HG02885 (cell line): ENCODE measurements around the gene ATF6B.

Experiments
- ATAC-seq: cut with Tn5 transposase; IDR thresholded peaks from one replicate; pipeline ENCODE4 v1.9.1; 2021; ENCODE audit warnings: mild to moderate bottlenecking; ENCODE audit not compliant: unreplicated experiment, poor library complexity

ATF6B gene

GRCh38 chr6:32133786-32134185, 5.7 kb upstream of the ATF6B start:
- no peak for ATAC-seq

DNA sequence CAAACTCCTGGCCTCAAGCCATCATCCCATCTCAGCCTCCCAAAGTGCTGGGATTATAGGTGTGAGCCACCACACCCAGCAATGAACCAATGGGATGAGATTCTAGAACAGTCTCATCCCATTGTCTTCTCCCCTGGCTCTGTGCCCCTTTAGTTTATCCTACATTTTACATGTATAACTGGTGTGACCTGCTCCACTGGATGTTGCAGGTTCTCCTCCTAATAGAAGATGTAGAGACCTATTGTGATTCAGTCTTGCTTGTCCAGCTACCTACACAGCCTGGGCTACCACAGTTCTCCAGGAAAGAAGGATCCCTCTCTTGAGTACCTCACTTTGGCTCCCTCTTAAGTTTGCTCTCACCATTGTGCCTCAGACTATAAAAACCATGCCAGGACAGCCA, 4.1 kb upstream of the ATF6B start:
- ATAC-seq, result no peak

- no peak for ATAC-seq
These were observed 3.4 kb upstream of the ATF6B start for GRCh38 chr6:32131439-32131948.

- no peak for ATAC-seq
These were observed 1.4 kb upstream of the ATF6B start for GRCh38 chr6:32129297-32130088.

DNA sequence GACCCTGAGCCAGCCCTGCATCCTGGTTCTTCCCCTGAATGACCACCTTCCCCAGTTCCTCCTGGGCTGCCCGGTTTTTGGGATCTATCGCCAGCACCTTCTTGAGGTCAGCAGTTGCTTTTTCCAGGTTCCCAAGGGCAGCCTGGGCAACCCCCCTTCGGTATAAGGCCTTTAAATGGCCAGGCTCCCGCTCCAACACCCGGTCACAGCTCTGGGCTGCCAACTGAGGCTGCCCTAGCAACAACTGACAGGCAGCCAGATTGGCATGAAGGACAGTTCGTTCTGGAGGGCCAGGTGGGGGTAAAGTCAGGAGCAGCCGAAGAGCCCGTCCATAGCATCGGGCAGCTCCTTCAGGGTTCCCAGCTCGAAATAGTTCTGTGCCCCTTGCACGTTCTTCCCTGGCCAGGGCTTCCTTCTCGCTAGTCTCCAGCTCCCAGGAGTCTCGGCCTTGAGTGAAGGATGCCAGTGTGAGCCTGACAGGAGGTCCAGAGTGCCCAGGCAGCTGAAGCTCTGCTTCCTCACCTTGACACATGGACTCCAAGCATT, 778 bp upstream of the ATF6B start:
- ATAC-seq, result no peak

GRCh38 chr6:32127409-32127716, 683 bp downstream of the ATF6B start:
- no peak for ATAC-seq

DNA sequence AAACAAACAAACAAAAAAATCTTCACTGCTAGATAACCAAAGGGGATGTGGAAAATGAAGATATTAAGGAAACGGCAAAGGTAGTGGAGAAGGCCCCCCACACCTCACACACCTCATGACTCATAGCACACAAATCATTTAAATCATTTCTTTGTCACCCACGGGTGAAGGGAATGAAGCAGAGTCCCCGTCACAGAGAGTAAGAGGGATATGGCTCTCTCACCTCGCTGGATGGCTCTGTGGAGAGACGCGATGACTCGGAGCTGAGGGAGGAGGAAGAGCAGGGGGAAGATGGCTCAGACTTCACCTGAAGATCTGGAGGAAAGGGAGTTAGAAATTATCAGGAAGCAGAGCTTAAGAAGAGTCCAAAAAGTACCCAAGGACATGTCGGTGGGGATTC, 1.2 kb downstream of the ATF6B start:
- no peak for ATAC-seq

DNA sequence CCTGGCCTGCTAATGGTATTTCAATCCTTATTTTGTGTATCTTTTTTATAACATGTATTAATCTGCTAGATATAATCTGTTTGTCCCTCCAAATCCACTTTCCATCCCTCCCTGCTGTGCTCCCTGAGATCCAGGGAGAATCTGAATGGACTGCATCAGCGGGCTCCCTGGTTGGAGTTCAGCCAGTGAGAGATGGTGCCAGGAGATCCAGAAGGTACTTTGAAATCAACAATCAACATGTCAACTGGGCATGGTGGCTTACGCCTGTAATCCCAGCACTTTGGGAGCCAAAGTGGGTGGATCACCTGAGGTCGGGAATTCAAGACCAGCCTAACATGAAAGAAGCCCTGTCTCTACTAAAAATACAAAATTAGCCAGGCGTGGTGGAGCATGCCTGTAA, 4.4 kb downstream of the ATF6B start:
- ATAC-seq, result no peak

DNA sequence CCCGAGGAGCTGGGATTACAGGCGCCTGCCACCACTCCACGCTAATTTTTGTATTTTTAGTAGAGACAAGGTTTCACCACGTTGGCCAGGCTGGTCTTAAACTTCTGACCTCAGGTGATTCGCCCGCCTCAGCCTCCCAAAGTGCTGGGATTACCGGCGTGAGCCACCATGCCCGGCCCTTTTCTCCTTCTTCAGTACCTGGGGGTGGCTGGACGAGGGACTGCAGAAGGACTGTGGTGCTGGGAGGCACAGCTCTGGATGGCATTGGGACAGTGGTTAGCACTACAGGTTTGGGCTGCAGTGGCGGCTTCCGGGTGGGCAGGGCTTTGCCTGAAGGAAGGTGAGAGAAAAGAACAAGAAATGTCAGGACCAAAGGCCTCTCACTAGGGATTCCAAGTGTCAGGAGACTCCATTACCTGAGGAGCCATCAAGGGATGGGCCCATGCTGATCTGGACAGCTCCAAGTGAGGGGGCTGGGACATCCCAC, 7.4 kb downstream of the ATF6B start:
- ATAC-seq, result no peak

DNA sequence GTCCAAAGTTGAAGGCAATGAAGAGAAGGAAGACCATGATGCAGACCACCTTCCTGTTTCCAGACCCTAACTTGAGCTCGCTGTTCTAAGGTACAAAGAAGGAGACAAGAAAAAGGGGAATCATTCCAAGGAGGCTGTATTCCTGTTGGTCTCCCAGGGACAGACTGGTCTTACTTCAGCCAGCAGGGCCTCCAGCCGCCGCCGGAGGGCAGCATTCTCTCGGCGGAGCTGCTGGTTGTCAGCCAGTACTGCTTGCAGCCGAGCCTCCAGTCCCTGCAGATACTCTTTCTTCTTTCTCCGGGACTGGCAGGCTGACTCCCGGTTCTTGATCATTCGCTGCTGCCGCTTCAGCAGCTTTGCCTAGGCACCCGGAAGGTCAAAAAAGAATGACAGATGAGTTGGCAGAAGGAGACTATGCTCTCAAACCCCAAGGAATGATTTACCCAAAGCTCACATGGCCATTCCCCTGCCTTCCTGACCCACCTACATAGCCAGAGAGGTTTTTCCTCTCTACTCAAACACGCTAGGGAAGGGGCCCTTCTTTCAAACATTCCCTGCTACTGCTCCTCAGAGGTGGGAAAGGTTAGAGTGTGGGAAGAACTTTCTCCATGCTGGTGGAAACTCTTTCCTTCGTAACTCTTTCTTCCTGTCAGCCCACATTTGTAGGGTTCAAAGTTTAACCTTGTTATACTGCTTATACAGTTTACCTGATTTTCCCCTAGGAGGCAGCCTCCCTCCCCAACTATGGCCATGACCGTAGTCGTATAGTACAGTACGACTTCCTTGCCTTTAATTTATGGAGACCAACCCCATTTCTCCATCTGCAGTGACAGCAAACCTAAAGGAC, 9.0 kb downstream of the ATF6B start:
- peak; percentile 45 for ATAC-seq

DNA sequence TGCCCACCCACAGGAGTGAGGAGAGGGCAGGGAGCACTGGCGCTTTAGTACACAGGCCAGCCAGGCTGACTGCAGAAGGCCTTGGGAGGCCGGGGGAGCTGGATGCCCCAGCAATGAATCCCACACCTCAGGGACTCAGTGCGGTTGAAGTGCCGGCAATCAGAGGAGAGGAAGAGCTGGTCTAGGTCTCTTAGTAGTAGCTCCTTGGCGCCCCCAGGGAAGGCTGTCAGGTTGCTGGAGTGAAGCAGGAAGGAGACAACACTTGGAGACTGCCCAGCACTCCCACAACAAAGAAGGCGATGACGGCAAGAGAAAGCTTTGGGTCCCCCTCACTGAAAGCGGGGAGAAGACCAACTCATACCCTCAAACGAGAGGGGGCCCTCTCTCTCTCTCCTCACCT, 10.6 kb downstream of the ATF6B start:
- no peak for ATAC-seq

GRCh38 chr6:32116674-32117073, 11.4 kb downstream of the ATF6B start:
- no peak for ATAC-seq

DNA sequence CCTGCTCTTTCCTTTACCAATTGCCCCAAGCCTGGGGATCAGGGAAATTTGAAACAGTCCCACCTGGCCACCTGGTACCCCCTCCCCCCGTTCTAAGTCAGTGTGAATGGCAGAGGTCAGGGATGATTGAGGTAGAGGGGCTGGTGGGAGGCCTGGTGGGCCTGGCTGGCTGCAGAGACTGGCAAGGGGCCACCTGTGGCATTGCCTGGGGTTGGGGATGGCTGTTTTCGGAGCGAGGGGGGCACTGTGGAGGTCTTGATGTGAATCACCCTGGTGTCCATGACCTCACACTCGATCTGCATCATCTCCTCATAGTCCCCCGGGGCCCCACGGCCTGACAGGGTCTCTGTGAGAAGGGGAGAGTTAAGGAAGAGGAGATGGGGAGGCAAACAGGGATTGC, 12.4 kb downstream of the ATF6B start:
- ATAC-seq, result no peak

DNA sequence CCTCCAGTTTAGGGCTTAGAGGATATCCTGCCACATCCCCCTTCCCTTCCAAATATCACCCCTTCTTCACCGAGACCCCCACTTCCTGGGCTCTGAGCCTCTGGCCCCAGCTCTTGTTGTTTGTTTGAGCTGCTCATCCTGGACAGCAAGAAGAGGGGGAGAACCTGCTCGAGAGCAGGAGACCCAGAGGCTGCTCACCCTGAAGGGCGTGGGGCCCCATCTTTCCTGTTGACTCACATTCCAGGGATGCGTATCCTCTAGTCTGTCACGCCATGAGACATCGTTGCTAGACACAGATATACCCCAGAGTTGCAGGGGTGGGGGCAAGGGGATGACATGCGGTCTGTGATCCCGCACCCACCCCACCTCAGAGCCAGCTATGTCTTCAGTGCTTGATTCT, 13.2 kb downstream of the ATF6B start:
- ATAC-seq, result no peak

DNA sequence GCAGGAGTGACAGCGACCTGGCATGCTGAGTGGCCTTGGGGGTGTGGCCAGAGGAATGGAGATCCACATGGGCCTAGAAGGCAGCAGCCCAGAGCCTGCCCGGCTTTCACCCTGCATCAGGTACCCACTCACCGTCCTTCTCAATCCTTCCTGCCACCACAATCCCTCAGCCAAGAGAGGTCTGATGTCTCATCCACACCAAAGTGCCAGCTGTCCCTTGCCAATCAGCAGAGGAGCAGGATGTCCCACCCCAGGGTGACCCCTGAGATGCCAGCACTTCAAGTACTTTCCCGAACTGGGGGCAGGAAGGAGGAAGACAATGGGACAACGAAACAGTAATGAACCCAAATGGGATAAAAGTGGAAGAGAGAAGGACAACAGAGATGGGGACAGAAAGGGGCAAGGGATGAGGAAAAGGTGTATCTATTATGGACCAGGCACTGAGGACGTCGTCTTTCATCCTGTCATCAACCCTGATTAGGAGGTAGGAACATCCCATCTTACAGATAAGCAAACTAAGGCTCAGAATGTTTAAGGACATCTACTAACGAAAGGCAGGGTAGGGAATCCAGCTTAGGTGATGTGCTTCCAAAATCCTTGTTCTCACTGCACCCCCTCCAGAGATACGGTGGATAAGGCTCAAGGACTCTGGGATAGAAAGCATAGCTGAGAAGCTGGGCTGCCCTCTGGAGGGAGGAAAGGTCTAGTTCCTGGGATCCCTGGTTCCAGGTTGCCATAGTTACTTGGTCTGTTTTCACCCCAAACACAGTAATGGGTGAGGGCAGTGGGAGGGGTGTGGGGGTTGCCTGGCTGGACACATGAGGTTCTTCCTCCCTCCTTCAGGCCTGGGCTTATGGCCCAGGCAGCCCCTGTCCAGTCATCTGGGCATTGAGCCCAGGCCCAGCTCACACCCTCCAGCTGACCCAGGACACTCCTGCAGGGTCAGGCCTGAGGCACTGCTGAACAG, 14.4 kb downstream of the ATF6B start:
- ATAC-seq, result no peak

DNA sequence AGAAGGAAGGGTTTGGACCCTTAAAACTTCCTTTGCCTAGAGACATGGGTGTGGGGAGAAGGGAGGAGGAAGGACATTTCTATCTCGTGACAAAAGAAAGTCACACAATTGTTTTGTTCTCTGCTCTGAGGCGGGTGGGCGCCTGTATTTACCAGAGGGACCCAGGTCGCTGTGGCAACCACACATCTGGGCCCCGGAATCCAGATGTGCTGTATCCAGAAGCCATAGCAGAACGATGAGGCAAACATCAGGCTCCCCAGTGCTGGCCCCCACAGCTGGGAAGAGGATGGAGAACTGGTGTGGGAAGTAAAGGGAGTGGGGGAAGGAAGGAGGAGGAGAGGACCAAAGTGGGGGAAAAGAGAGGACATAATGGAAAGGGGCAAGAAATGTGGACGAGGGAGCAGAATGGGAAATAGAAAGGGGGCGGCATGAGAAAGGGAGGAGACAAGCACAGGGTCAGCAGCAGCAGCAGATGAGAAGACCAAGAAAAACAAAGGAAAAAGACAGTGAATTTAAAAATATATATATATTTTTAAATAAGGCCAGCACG, 15.5 kb downstream of the ATF6B start:
- ATAC-seq, result no peak

GRCh38 chr6:32111424-32112066, 16.5 kb downstream of the ATF6B start:
- no peak for ATAC-seq

DNA sequence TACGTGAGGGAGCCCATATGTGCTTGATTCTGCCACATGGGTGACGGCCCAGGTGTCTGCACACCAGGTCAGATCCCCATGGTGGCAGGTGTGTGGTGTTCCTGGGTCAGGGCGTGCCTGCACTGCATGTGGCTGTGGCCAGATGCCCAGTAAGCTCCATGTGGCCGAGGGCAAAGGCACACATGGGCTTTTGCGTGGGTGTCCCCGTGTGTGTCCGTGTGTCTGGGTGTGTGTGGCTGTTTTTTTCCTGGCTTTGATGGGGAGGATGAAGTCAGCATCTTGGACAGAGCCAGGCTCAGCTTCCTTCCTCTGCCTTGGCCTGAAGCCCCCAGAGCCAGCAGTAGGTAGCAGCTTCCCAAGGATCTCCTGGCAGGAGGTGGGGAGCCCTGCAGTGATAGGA, 17.4 kb downstream of the ATF6B start:
- ATAC-seq, result no peak

DNA sequence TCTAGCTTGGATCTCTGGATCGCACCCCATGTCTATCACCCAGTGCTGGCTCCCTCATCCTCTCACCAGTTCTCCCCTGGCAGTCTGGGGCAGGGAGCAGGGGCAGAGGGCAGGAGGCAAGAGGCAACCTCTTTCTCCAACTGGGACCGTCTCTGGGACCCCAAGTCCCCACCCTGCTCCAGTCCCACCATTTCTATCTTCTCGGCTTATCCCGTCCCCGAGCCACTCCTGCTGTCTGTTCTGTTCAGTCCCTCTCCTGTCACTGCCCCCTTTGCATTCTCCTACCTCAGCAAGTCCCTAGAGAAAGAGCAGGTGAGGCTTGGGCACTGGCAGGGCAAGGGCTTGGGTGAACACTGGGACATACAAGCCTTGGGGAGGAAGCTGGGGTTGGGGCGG, 18.3 kb downstream of the ATF6B start:
- ATAC-seq, result no peak
